Measurements from ENCODE around the gene ZNF511. TPM values are rescaled to one million over a fixed set of nuclear protein-coding genes. Genes with fewer than 3 reads are reported as not detected.
A peak's percentile ranks its signal among the peaks of the same experiment; 100 is the strongest.
"Not testable (repeated sequence)": the region's sequence is repeated elsewhere in the genome, so short reads cannot be mapped to it uniquely, and the experiment has no call there.

Gene ZNF511
- total RNA-seq, 1 donor from 2014 or later = 37.4 TPM

GRCh38 chr10:133314911-133315310, 6.2 kb downstream of the ZNF511 start:
- no peak for DNase-seq (ENCODE audit: low spot score)

GRCh38 chr10:133315847-133316246, 7.1 kb downstream of the ZNF511 start:
- no peak for DNase-seq (ENCODE audit: low spot score)

GRCh38 chr10:133316266-133316665, 7.6 kb downstream of the ZNF511 start:
- no peak for DNase-seq (ENCODE audit: low spot score)

GRCh38 chr10:133316732-133317131, 8.0 kb downstream of the ZNF511 start:
- DNase-seq (ENCODE audit: low spot score) = no peak

- DNase-seq (ENCODE audit: low spot score) = no peak
Measured at GRCh38 chr10:133318494-133319127, 9.9 kb downstream of the ZNF511 start.

- DNase-seq (ENCODE audit: low spot score) = not testable (repeated sequence)
Measured at GRCh38 chr10:133320852-133321422, 12.2 kb downstream of the ZNF511 start.

GRCh38 chr10:133322064-133322709, 13.5 kb downstream of the ZNF511 start:
- DNase-seq (ENCODE audit: low spot score) = not testable (repeated sequence)

- peak; percentile 72 for DNase-seq (ENCODE audit: low spot score)
Measured at GRCh38 chr10:133324198-133324792, 15.6 kb downstream of the ZNF511 start.

GRCh38 chr10:133324857-133325260, 16.1 kb downstream of the ZNF511 start:
- no peak for DNase-seq (ENCODE audit: low spot score)

GRCh38 chr10:133325440-133326222, 16.9 kb downstream of the ZNF511 start:
- DNase-seq (ENCODE audit: low spot score) = no peak

GRCh38 chr10:133326223-133326551, 17.5 kb downstream of the ZNF511 start:
- DNase-seq (ENCODE audit: low spot score) = no peak

GRCh38 chr10:133326745-133327650, 18.3 kb downstream of the ZNF511 start:
- no peak for DNase-seq (ENCODE audit: low spot score)

- no peak for DNase-seq (ENCODE audit: low spot score)
Measured at GRCh38 chr10:133327651-133328357, 19.1 kb downstream of the ZNF511 start.

- no peak for DNase-seq (ENCODE audit: low spot score)
Measured at GRCh38 chr10:133328358-133329343, 19.9 kb downstream of the ZNF511 start.

GRCh38 chr10:133329491-133330202, 20.9 kb downstream of the ZNF511 start:
- peak; percentile 85 for DNase-seq (ENCODE audit: low spot score)

- no peak for DNase-seq (ENCODE audit: low spot score)
Measured at GRCh38 chr10:133332936-133333699, 24.4 kb downstream of the ZNF511 start.

GRCh38 chr10:133334503-133335245, 26.0 kb downstream of the ZNF511 start:
- no peak for DNase-seq (ENCODE audit: low spot score)

Measured in ureter (tissue), 1 donor.